ENCODE results near the gene EML1. TPM values are rescaled to one million over a fixed set of nuclear protein-coding genes. Genes with fewer than 3 reads are reported as not detected.

EML1 gene
- total RNA-seq, 2 donors from 2014 or later, result 28.3 to 30.2 TPM

GRCh38 chr14:99937475-99938244 lies 144.4 kb downstream of the EML1 start:
- no peak for TF ChIP-seq CTCF (IDR thresholded peaks at IDR 0.05)
- H3K4me3 ChIP-seq, result no peak overlapping the region
- H3K4me1 ChIP-seq, result no peaks in the 10 kb centered on the region
- no peak for DNase-seq (ENCODE audit: low spot score)
- H3K27ac ChIP-seq, result no peak overlapping the region
- H3K36me3 ChIP-seq, result peaks cover 41% of the 10 kb centered on the region
- no peaks in the 10 kb centered on the region for H3K9me3 ChIP-seq
- H3K27me3 ChIP-seq, result no peaks in the 10 kb centered on the region

GRCh38 chr14:99938376-99938775 lies 145.2 kb downstream of the EML1 start:
- H3K36me3 ChIP-seq, result peaks cover 41% of the 10 kb centered on the region
- H3K4me1 ChIP-seq, result no peaks in the 10 kb centered on the region
- no peaks in the 10 kb centered on the region for H3K9me3 ChIP-seq
- no peaks in the 10 kb centered on the region for H3K27me3 ChIP-seq
- H3K4me3 ChIP-seq, result no peak overlapping the region
- H3K27ac ChIP-seq, result no peak overlapping the region
- TF ChIP-seq CTCF (IDR thresholded peaks at IDR 0.05), result no peak
- DNase-seq (ENCODE audit: low spot score), result no peak

- Histone ChIP-seq H3K27me3 (no peaks in the 10 kb centered on the region), H3K27ac (no peak overlapping the region), H3K36me3 (peaks cover 41% of the 10 kb centered on the region), H3K4me3 (no peak overlapping the region), H3K4me1 (peaks cover 0 to 2% of the 10 kb centered on the region in 2 donors), H3K9me3 (no peaks in the 10 kb centered on the region)
- no peak for TF ChIP-seq CTCF (IDR thresholded peaks at IDR 0.05)
- no peak for DNase-seq (ENCODE audit: low spot score)
Measured at GRCh38 chr14:99938896-99939295, 145.7 kb downstream of the EML1 start.

DNA sequence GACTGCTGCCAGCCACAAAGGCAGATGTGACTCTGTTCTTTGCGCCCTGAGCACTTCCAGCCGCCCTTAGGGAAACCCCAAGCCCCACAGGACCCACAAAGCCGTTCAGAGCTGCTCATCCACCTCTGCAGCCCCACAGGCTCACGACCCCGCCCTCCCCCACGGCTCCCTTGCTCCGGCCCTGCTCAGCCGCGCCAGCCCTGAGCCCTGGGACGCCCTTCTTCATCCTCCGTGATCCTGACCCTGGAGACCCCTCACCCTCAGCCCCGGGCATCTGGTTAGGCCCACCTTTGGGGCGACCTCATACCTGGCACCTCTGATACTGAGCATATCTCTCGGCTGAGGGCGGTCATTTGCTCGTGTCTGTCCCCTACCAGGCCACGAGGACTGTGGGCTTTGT lies 146.2 kb downstream of the EML1 start:
- H3K27me3 ChIP-seq, result no peaks in the 10 kb centered on the region
- no peaks in the 10 kb centered on the region for H3K9me3 ChIP-seq
- H3K27ac ChIP-seq, result no peak overlapping the region
- H3K4me3 ChIP-seq, result no peak overlapping the region
- no peak for DNase-seq (ENCODE audit: low spot score)
- peaks cover 41% of the 10 kb centered on the region for H3K36me3 ChIP-seq
- TF ChIP-seq CTCF (IDR thresholded peaks at IDR 0.05), result no peak
- H3K4me1 ChIP-seq, result peaks cover 0 to 4% of the 10 kb centered on the region in 2 donors

DNA sequence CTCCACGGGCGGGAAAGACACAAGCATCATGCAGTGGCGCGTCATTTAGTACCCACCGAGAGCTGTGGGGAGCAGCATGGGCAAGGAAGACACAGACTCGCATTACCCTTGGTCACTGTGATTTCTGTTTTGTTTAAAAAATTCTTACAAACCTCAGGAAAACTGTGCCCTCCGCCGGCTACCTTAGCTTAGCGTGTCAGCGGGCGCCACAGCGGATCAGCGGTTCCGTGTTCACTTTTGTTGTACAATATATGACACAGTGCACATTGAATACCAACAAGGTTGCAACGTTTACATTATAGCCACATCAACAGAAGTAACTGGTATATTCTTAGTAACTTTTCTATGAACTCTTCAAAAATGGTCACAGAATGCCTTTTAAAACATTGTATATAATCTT lies 146.9 kb downstream of the EML1 start:
- Histone ChIP-seq H3K27me3 (no peaks in the 10 kb centered on the region), H3K27ac (no peak overlapping the region), H3K4me1 (peaks cover 0 to 4% of the 10 kb centered on the region in 2 donors), H3K36me3 (peaks cover 41% of the 10 kb centered on the region), H3K4me3 (no peak overlapping the region), H3K9me3 (no peaks in the 10 kb centered on the region)
- no peak for TF ChIP-seq CTCF (IDR thresholded peaks at IDR 0.05)
- DNase-seq (ENCODE audit: low spot score), result no peak

- Histone ChIP-seq H3K4me1 (peaks cover 0 to 6% of the 10 kb centered on the region in 2 donors), H3K4me3 (no peak overlapping the region), H3K9me3 (no peaks in the 10 kb centered on the region), H3K36me3 (peaks cover 38% of the 10 kb centered on the region), H3K27ac (no peak overlapping the region), H3K27me3 (no peaks in the 10 kb centered on the region)
- no peak for DNase-seq (ENCODE audit: low spot score)
- TF ChIP-seq CTCF (IDR thresholded peaks at IDR 0.05), result no peak
Measured at GRCh38 chr14:99941211-99941610, 148.0 kb downstream of the EML1 start.
